HEK293T (cell line): Measurements from ENCODE around the gene TBX2.

Experiments
- ARNT ChIP-seq: fragments of 450-650 bp; IDR thresholded peaks from 2 replicates; pipeline ENCODE4 v1.6.1; 2017; ENCODE audit warnings: mild to moderate bottlenecking
- BHLHE40 ChIP-seq: fragments of 450-650 bp; IDR thresholded peaks from 2 replicates; pipeline ENCODE4 v1.6.1; 2016; ENCODE audit warnings: mild to moderate bottlenecking, moderate library complexity, borderline replicate concordance
- CTBP1 ChIP-seq: fragments of 450-650 bp; IDR thresholded peaks from 2 replicates; pipeline ENCODE4 v1.6.1; 2016; ENCODE audit warnings: borderline replicate concordance
- ELF4 ChIP-seq: fragments of 450-650 bp; IDR thresholded peaks from 2 replicates; pipeline ENCODE4 v1.6.1; 2017; ENCODE audit warnings: antibody characterized with exemption
- FOXK2 ChIP-seq: fragments of 450-650 bp; IDR thresholded peaks from 2 replicates; pipeline ENCODE4 v1.6.1; 2016; ENCODE audit warnings: mild to moderate bottlenecking
- FOXM1 ChIP-seq: fragments of 450-650 bp; IDR thresholded peaks from 2 replicates; pipeline ENCODE4 v1.6.1; 2017; ENCODE audit warnings: mild to moderate bottlenecking, borderline replicate concordance
- HDGF ChIP-seq: fragments of 450-650 bp; IDR thresholded peaks from 2 replicates; pipeline ENCODE4 v1.6.1; 2017; ENCODE audit warnings: antibody characterized with exemption, borderline replicate concordance
- LEF1 ChIP-seq: fragments of 450-650 bp; IDR thresholded peaks from 2 replicates; pipeline ENCODE4 v1.6.1; 2017; ENCODE audit warnings: mild to moderate bottlenecking, borderline replicate concordance
- NFRKB ChIP-seq: fragments of 450-650 bp; IDR thresholded peaks from 2 replicates; pipeline ENCODE4 v1.6.1; 2016; ENCODE audit warnings: mild to moderate bottlenecking, moderate library complexity
- SP1 ChIP-seq: fragments of 450-650 bp; IDR thresholded peaks from 2 replicates; pipeline ENCODE4 v1.6.1; 2017
- SUZ12 ChIP-seq: fragments of 450-650 bp; IDR thresholded peaks from 2 replicates; pipeline ENCODE4 v1.6.1; 2016; ENCODE audit warnings: mild to moderate bottlenecking
- ZNF384 ChIP-seq: fragments of 450-650 bp; IDR thresholded peaks from 2 replicates; pipeline ENCODE4 v1.6.1; 2016
- TF ChIP-seq, protein P1 (sequence below): fragments of 450-650 bp; IDR thresholded peaks from 2 replicates; pipeline ENCODE4 v1.6.1; 2016

DNA sequence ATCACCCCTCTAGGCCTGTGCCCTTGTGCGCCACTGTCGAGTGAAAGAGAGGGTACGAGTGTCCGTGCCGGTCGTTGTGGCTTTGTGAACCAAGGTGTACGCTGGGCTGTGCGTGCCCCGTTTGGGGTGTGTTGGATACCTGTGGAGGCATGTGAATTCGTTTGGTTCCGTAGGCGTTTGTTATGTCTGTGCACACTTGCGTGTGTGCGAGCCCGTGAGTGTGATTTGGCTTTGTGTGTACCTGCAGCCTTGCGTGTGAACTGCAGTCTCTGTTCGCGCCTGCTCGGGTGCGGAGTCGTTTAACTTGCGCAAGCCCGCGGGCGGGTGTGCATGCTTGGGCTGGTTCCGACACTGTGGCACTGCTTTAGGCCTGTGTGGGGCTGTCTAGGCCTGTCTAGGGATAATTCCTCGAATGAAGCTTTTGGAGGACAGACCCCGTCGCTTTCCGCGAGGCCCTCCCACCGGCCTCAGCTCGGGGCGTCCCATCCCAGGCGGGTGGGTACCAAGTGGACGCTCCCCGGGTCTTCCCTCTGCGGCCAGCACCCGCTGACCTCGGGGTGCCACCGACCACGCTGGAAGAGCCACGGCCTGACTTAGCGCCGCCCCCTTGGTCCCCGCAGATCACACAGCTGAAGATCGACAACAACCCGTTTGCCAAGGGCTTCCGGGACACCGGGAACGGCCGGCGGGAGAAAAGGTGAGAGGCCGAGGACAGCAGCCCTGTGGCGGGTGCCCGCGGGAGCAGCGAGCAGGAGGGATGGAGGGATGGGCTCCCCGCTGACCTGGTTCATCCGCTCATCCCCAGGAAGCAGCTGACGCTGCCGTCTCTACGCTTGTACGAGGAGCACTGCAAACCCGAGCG lies 4.4 kb downstream of the TBX2 start:
- TF ChIP-seq HDGF = no peak
- no peak for TF ChIP-seq ZNF384
- no peak for TF ChIP-seq SP1
- no peak for TF ChIP-seq ARNT
- TF ChIP-seq, protein P1, sequence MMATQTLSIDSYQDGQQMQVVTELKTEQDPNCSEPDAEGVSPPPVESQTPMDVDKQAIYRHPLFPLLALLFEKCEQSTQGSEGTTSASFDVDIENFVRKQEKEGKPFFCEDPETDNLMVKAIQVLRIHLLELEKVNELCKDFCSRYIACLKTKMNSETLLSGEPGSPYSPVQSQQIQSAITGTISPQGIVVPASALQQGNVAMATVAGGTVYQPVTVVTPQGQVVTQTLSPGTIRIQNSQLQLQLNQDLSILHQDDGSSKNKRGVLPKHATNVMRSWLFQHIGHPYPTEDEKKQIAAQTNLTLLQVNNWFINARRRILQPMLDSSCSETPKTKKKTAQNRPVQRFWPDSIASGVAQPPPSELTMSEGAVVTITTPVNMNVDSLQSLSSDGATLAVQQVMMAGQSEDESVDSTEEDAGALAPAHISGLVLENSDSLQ = no peak
- TF ChIP-seq NFRKB = no peak
- TF ChIP-seq ELF4 = no peak
- TF ChIP-seq FOXK2 = no peak
- no peak for TF ChIP-seq BHLHE40
- no peak for TF ChIP-seq FOXM1
- no peak for TF ChIP-seq LEF1
- TF ChIP-seq CTBP1 = no peak
- TF ChIP-seq SUZ12 = no peak
